ENCODE results near the gene SET.
"Not testable (repeated sequence)": the region's sequence is repeated elsewhere in the genome, so short reads cannot be mapped to it uniquely, and the experiment has no call there.

SET gene

DNA sequence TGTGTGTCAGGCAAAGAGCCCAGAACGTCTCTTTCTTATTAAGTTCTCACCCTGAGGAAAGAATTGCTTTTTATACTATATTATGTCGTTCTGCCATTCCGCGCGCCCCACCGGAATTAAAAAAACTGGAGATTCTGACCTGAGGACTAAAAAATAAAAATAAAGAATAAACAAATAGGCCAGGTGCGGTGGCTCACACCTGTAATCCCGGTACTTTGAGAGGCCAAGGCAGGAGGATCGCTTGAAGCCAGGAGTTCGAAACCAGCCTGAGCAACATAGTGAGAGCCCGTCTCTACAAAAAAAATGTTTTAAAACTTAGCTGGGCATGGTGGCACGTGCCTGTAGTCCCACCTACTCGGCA is 31.7 kb upstream of the SET start:
- TF ChIP-seq EZH2 (IDR thresholded peaks at IDR 0.05; ENCODE audit: borderline replicate concordance, low read length) (no peak), CTCF (IDR thresholded peaks at IDR 0.05; ENCODE audit: low read length) (no peak)
- peak overlapping the region; percentile 95 for H3K27ac ChIP-seq (ENCODE audit: low read depth, low read length, poor library complexity, severe bottlenecking)
- no peaks in the 10 kb centered on the region for H3K9me2 ChIP-seq (ENCODE audit: low read depth, low read length)
- H2AFZ ChIP-seq (ENCODE audit: low read length) = no peak overlapping the region; the same call in 1 of the 2 replicates
- H3K27me3 ChIP-seq (ENCODE audit: insufficient read depth, low read length) = no peaks in the 10 kb centered on the region
- peaks cover 11% of the 10 kb centered on the region for H3K4me1 ChIP-seq (ENCODE audit: insufficient read depth, low read length, severe bottlenecking)
- H3K9ac ChIP-seq (ENCODE audit: low read length) = peak overlapping the region; percentile 76
- H3K4me2 ChIP-seq (ENCODE audit: low read length) = peak overlapping the region; percentile 68
- no peaks in the 10 kb centered on the region for H3F3A ChIP-seq (ENCODE audit: insufficient read depth, low read length)
- 0 out of 2 replicates have a peak, but pooled peaks cover 6% of the 10 kb centered on the region for H3K36me3 ChIP-seq (ENCODE audit: insufficient read depth, low read length)
- H3K4me3 ChIP-seq (ENCODE audit: low read depth, low read length, poor library complexity, severe bottlenecking) = peak overlapping the region; percentile 69
- H3K9me3 ChIP-seq (ENCODE audit: low read length) = no peaks in the 10 kb centered on the region
- H3K79me2 ChIP-seq (ENCODE audit: insufficient read depth, low read length) = no peaks in the 10 kb centered on the region
- H4K20me1 ChIP-seq (ENCODE audit: insufficient read depth, low read length) = no peaks in the 10 kb centered on the region

DNA sequence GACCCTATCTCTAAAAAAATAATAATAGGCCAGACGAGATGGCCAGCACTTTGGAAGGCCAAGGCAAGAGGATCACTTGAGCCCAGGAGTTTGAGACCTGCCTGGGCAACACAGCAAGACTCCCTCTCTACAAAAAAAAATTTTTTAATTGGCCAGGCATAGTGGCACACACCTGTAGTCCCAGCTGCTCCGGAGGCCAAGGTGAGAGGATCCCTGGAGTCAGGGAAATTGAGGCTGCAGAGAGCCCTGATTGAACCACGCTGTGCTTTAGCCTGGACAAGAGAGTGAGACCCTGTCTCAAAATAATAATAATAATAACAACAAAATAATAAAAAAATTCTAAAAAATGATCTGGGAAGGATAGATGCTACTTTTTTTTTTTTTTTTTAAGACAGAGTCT is 31.2 kb upstream of the SET start:
- Histone ChIP-seq H3F3A (ENCODE audit: insufficient read depth, low read length) (no peaks in the 10 kb centered on the region), H2AFZ (ENCODE audit: low read length) (no peak overlapping the region), H4K20me1 (ENCODE audit: insufficient read depth, low read length) (no peaks in the 10 kb centered on the region), H3K27me3 (ENCODE audit: insufficient read depth, low read length) (no peaks in the 10 kb centered on the region), H3K9ac (ENCODE audit: low read length) (no peak overlapping the region), H3K4me1 (ENCODE audit: insufficient read depth, low read length, severe bottlenecking) (peaks cover 11% of the 10 kb centered on the region), H3K4me2 (ENCODE audit: low read length) (no peak overlapping the region), H3K9me2 (ENCODE audit: low read depth, low read length) (no peaks in the 10 kb centered on the region), H3K4me3 (ENCODE audit: low read depth, low read length, poor library complexity, severe bottlenecking) (no peak overlapping the region), H3K79me2 (ENCODE audit: insufficient read depth, low read length) (no peaks in the 10 kb centered on the region), H3K9me3 (ENCODE audit: low read length) (no peaks in the 10 kb centered on the region), H3K27ac (ENCODE audit: low read depth, low read length, poor library complexity, severe bottlenecking) (no peak overlapping the region), H3K36me3 (ENCODE audit: insufficient read depth, low read length) (0 out of 2 replicates have a peak, but pooled peaks cover 6% of the 10 kb centered on the region)
- no peak for TF ChIP-seq CTCF (IDR thresholded peaks at IDR 0.05; ENCODE audit: low read length)
- TF ChIP-seq EZH2 (IDR thresholded peaks at IDR 0.05; ENCODE audit: borderline replicate concordance, low read length) = no peak

DNA sequence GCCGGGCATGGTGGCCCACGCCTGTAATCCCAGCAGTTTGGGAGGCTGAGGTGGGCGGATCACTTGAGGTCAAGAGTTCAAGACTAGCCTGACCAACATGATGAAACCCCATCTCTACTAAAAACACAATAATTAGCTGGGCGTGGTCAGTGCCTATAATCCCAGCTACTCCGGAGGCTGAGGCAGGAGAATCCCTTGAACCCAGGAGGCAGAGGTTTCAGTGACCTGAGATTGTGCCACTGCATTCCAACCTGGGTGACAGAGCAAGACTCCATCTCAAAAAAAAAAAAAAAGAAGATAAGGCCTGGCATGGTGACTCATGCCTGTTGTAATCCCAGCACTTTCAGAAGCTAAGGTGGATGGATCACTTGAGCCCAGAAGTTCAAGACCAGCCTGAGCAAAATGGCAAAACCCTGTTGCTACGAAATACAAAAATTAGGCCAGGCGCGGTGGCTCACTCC is 22.5 kb upstream of the SET start:
- H3F3A ChIP-seq (ENCODE audit: insufficient read depth, low read length); H3K9ac ChIP-seq (ENCODE audit: low read length); H3K4me3 ChIP-seq (ENCODE audit: low read depth, low read length, poor library complexity, severe bottlenecking); H3K9me3 ChIP-seq (ENCODE audit: low read length); H2AFZ ChIP-seq (ENCODE audit: low read length); H4K20me1 ChIP-seq (ENCODE audit: insufficient read depth, low read length); H3K79me2 ChIP-seq (ENCODE audit: insufficient read depth, low read length); H3K27me3 ChIP-seq (ENCODE audit: insufficient read depth, low read length); H3K27ac ChIP-seq (ENCODE audit: low read depth, low read length, poor library complexity, severe bottlenecking); H3K9me2 ChIP-seq (ENCODE audit: low read depth, low read length); H3K4me2 ChIP-seq (ENCODE audit: low read length); H3K4me1 ChIP-seq (ENCODE audit: insufficient read depth, low read length, severe bottlenecking); H3K36me3 ChIP-seq (ENCODE audit: insufficient read depth, low read length): not testable (repeated sequence)

GRCh38 chr9:128669786-128670185 is 19.2 kb upstream of the SET start:
- Histone ChIP-seq H3K9me3 (ENCODE audit: low read length) (no peaks in the 10 kb centered on the region), H3K4me2 (ENCODE audit: low read length) (no peak overlapping the region), H3K4me1 (ENCODE audit: insufficient read depth, low read length, severe bottlenecking) (peaks cover 7% of the 10 kb centered on the region), H3K36me3 (ENCODE audit: insufficient read depth, low read length) (no peaks in the 10 kb centered on the region), H2AFZ (ENCODE audit: low read length) (no peak overlapping the region), H3K4me3 (ENCODE audit: low read depth, low read length, poor library complexity, severe bottlenecking) (no peak overlapping the region), H3K9me2 (ENCODE audit: low read depth, low read length) (no peaks in the 10 kb centered on the region), H4K20me1 (ENCODE audit: insufficient read depth, low read length) (no peaks in the 10 kb centered on the region), H3K79me2 (ENCODE audit: insufficient read depth, low read length) (no peaks in the 10 kb centered on the region), H3K27me3 (ENCODE audit: insufficient read depth, low read length) (no peaks in the 10 kb centered on the region), H3F3A (ENCODE audit: insufficient read depth, low read length) (no peaks in the 10 kb centered on the region), H3K9ac (ENCODE audit: low read length) (no peak overlapping the region), H3K27ac (ENCODE audit: low read depth, low read length, poor library complexity, severe bottlenecking) (no peak overlapping the region)
- no peak for TF ChIP-seq EZH2 (IDR thresholded peaks at IDR 0.05; ENCODE audit: borderline replicate concordance, low read length)
- TF ChIP-seq CTCF (IDR thresholded peaks at IDR 0.05; ENCODE audit: low read length) = no peak

Data from OCI-LY1 (cell line).